ENCODE results near the gene PPFIA1.
"Not testable (repeated sequence)": the region's sequence is repeated elsewhere in the genome, so short reads cannot be mapped to it uniquely, and the experiment has no call there.

Gene PPFIA1

DNA sequence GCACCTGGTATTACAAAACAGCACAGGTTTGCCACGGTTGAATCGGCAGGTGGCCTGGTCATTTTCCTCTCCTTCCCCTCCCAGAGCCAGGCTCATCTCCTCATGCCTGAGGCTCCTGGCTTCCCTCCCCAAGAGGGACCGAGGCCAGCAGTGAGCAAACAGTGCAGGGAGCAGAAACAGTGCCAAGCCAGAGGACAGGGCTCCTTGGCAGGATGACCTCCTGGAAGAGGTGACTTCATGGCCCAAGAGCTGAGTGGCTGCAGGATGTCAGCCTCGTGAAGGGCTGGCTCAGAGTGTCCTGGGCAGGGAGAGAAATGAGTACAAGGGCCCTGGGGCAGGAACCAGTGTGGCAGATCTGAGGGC lies 22.8 kb upstream of the PPFIA1 start:
- in situ Hi-C loops (cut with MboI; ENCODE audit: low sequenced_read_pairs, unreplicated experiment) = no loop called here
- no peak for TF ChIP-seq CTCF (IDR thresholded peaks at IDR 0.05; ENCODE audit: borderline replicate concordance, control extremely low read depth, extremely low read depth, insufficient read depth, missing control alignments)
- no peak for DNase-seq (ENCODE audit: low spot score)

- TF ChIP-seq CTCF (IDR thresholded peaks at IDR 0.05; ENCODE audit: borderline replicate concordance, control extremely low read depth, extremely low read depth, insufficient read depth, missing control alignments) = no peak
- DNase-seq (ENCODE audit: low spot score) = no peak
- in situ Hi-C loops (cut with MboI; ENCODE audit: low sequenced_read_pairs, unreplicated experiment) = no loop called here
These were observed 19.4 kb upstream of the PPFIA1 start for GRCh38 chr11:70250876-70251658.

DNA sequence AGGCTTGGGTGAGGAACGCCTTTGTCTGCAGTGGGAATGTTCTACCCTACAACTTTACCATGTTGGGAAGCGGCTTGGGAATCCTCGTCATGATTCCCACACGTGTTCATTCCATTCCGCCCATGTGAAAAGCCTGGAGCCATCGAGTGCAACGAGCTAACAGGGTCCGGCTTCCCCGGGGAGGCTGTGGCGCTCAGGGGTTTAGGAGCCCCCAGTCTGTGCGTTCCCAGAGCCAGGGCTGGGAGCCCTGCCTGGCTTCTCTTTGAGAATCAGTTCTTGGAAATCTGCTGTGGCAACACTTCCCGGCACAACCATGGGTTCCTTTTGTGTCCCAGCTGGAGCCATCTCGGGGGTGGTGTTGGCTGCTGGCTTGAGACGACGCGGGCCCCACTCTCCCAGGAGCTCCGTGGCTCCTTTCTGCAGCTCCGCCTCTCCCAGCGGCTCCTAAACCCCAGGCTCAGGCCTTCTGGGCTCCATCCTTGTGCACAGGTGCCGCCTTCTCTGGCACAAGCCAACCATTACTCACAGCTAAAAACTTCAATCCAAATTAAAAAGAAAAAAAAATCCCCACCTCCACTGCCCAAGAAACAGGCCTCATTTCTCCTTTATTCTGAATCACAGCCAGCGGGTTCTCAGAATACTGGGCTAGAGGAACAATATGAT lies 18.7 kb upstream of the PPFIA1 start:
- in situ Hi-C loops (cut with MboI; ENCODE audit: low sequenced_read_pairs, unreplicated experiment) = no loop called here

DNA sequence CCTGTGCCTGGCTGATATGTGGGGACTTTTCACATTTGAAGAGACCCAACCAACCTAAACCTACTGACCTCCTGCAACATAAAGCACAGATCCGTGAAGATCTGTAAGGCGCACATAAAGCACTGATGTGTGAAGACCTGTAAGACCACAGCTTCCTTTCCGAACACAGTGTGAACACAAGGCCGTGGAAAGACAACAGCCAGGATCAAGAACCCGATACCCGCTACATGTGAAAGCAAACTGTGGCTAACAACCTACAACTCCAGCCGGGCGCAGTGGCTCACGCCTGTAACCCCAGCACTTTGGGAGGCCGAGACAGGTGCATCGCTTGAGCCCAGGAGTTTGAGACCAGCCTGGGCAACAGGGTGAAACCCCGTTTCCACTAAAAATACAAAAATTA lies 17.6 kb upstream of the PPFIA1 start:
- TF ChIP-seq CTCF (IDR thresholded peaks at IDR 0.05; ENCODE audit: borderline replicate concordance, control extremely low read depth, extremely low read depth, insufficient read depth, missing control alignments) = no peak
- DNase-seq (ENCODE audit: low spot score) = no peak
- in situ Hi-C loops (cut with MboI; ENCODE audit: low sequenced_read_pairs, unreplicated experiment) = no loop called here

More for the DNA sequence above, 18.7 kb upstream of the PPFIA1 start:
- DNase-seq (ENCODE audit: low spot score) = no peak
- no peak for TF ChIP-seq CTCF (IDR thresholded peaks at IDR 0.05; ENCODE audit: borderline replicate concordance, control extremely low read depth, extremely low read depth, insufficient read depth, missing control alignments)

GRCh38 chr11:70255477-70256116 lies 14.9 kb upstream of the PPFIA1 start:
- no peak for DNase-seq (ENCODE audit: low spot score)
- TF ChIP-seq CTCF (IDR thresholded peaks at IDR 0.05; ENCODE audit: borderline replicate concordance, control extremely low read depth, extremely low read depth, insufficient read depth, missing control alignments) = no peak

DNA sequence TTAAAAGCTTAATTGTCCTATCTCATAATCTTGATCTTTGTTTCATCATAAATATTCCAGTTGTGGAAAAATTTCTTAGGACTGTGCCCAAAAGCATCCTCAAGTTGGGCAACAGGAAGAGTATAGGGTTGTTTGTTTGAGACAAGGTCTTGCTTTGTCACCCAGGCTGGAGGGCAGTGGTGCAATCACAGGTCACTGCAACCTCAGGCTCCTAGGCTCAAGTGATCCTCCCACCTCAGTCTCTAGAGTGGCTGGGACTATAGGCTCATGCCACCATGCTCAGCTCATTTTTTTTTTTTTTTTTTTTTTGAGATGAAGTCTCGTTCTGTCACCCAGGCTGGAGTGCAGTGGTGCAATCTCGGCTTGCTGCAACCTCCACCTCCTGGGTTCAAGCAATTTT lies 11.4 kb upstream of the PPFIA1 start:
- DNase-seq (ENCODE audit: low spot score) = not testable (repeated sequence)

More at GRCh38 chr11:70255477-70256116, 14.9 kb upstream of the PPFIA1 start:
- in situ Hi-C loops (cut with MboI; ENCODE audit: low sequenced_read_pairs, unreplicated experiment) = no loop called here

DNA sequence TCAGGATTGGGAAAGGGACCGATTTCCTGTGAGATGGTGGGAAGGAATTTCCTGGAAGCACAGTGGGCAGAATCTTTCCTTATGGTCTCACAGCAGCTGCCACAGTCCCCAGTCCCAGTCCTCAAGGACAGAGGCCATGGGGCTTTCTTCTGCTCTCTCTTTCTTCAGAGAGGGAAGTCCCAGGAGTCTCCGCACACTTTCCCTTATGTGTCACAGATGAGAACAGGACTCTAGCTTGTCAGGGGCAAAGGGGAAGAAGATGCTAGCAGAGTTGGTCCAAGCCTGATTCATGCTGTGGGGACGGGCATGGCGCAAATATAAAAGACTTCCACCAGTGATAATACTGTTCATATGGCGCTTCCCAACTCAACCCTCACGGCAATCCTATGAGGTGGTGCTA lies 7.5 kb upstream of the PPFIA1 start:
- in situ Hi-C loops (cut with MboI; ENCODE audit: low sequenced_read_pairs, unreplicated experiment) = no loop called here
- DNase-seq (ENCODE audit: low spot score) = no peak
- TF ChIP-seq CTCF (IDR thresholded peaks at IDR 0.05; ENCODE audit: borderline replicate concordance, control extremely low read depth, extremely low read depth, insufficient read depth, missing control alignments) = no peak

More for the DNA sequence above, 11.4 kb upstream of the PPFIA1 start:
- in situ Hi-C loops (cut with MboI; ENCODE audit: low sequenced_read_pairs, unreplicated experiment) = not testable (repeated sequence)
